Astrocyte of the spinal cord (primary cell): Measurements from ENCODE around the gene TNFRSF19.
A peak's percentile ranks its signal among the peaks of the same experiment; 100 is the strongest.
"Not testable (repeated sequence)": the region's sequence is repeated elsewhere in the genome, so short reads cannot be mapped to it uniquely, and the experiment has no call there.

Experiments
- DNase-seq: peaks from one replicate; pipeline ENCODE4 v3.0.0; 2011; ENCODE audit warnings: low read depth, low spot score
- H3K4me3 ChIP-seq: 2 replicates; pipeline ENCODE4 v1.5.1; 2011; ENCODE audit warnings: low read depth, mild to moderate bottlenecking, low read length, moderate library complexity
- in situ Hi-C: cut with HindIII; loops from 2 replicates; pipeline ENCODE4 v1.10.0; 2017; ENCODE audit warnings: low sequenced_read_pairs
- TF ChIP-seq, protein P1 (sequence below): IDR thresholded peaks from 2 replicates; pipeline ENCODE4 v1.5.1; 2012; ENCODE audit warnings: low read depth, mild to moderate bottlenecking, low read length, inconsistent platforms

TNFRSF19 gene

DNA sequence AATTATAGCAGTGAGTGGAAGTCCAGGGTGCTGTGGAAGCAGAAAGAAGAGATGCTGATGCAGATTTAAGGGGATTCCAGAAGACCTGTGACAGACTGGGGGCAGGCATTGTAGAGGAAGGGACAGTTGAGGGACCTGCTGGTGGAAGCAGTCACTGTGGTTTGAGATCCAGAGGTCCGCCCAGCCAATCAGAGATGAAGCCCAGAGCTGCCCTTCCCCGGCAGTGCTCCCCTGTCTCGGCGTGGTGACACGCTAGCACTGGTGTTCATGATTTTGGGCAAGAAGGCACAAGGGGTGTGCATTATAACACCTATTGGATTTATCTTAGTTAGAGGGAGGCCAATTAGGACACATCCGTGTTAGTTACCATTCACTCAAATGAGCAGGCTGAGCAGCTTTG, 16.1 kb downstream of the TNFRSF19 start:
- H3K4me3 ChIP-seq = no peak overlapping the region
- TF ChIP-seq, protein P1, sequence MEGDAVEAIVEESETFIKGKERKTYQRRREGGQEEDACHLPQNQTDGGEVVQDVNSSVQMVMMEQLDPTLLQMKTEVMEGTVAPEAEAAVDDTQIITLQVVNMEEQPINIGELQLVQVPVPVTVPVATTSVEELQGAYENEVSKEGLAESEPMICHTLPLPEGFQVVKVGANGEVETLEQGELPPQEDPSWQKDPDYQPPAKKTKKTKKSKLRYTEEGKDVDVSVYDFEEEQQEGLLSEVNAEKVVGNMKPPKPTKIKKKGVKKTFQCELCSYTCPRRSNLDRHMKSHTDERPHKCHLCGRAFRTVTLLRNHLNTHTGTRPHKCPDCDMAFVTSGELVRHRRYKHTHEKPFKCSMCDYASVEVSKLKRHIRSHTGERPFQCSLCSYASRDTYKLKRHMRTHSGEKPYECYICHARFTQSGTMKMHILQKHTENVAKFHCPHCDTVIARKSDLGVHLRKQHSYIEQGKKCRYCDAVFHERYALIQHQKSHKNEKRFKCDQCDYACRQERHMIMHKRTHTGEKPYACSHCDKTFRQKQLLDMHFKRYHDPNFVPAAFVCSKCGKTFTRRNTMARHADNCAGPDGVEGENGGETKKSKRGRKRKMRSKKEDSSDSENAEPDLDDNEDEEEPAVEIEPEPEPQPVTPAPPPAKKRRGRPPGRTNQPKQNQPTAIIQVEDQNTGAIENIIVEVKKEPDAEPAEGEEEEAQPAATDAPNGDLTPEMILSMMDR = no peak
- in situ Hi-C loops = no loop called here
- DNase-seq = no peak

GRCh38 chr13:23588666-23589065, 18.5 kb downstream of the TNFRSF19 start:
- DNase-seq = no peak
- no peak overlapping the region for H3K4me3 ChIP-seq
- TF ChIP-seq, protein P1 = no peak
- in situ Hi-C loops = no loop called here

- in situ Hi-C loops = no loop called here
- no peak overlapping the region for H3K4me3 ChIP-seq
- DNase-seq = no peak
- TF ChIP-seq, protein P1 = no peak
Observed at GRCh38 chr13:23592596-23592995, 22.4 kb downstream of the TNFRSF19 start.

GRCh38 chr13:23593148-23593547, 22.9 kb downstream of the TNFRSF19 start:
- no peak for DNase-seq
- TF ChIP-seq, protein P1 = no peak
- no peak overlapping the region for H3K4me3 ChIP-seq
- in situ Hi-C loops = no loop called here

DNA sequence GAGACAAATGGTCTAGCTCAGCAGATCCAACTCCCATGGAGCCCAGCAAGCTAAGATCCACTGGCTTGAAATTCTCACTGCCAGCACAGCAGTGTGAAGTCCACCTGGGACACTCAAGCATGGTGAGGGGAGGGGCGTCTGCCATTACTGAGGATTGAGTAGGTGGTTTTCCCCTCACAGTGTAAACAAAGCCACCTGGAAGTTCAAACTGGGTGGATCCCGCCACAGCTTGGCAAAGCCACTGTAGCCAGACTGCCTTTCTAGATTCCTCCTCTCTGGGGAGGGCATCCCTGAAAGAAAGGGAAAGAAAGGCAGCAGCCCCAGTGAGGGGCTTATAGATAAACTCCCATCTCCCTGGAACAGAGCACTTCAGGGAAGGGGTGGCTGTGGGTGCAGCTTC, 24.1 kb downstream of the TNFRSF19 start:
- H3K4me3 ChIP-seq, in situ Hi-C loops, DNase-seq: not testable (repeated sequence)

DNA sequence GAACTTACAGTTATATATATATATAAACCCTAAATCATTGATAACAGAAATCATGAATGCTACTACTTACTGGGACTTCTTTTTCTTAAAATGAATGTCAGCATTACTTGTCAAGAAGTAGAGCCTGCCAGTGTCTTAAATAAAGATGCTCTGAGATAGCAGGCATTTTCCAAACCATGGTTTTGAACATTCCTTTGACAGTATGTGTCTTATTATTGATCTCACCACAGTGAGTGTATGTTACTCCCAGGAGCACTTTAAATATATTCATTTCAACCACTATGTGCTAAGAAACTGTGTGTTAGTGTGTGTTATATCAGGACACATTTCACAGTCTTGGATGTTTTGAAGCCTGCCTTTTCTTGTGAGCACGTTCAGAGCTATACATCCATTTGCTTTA, 28.2 kb downstream of the TNFRSF19 start:
- DNase-seq = peak; percentile 49
- in situ Hi-C loops = no loop called here

DNA sequence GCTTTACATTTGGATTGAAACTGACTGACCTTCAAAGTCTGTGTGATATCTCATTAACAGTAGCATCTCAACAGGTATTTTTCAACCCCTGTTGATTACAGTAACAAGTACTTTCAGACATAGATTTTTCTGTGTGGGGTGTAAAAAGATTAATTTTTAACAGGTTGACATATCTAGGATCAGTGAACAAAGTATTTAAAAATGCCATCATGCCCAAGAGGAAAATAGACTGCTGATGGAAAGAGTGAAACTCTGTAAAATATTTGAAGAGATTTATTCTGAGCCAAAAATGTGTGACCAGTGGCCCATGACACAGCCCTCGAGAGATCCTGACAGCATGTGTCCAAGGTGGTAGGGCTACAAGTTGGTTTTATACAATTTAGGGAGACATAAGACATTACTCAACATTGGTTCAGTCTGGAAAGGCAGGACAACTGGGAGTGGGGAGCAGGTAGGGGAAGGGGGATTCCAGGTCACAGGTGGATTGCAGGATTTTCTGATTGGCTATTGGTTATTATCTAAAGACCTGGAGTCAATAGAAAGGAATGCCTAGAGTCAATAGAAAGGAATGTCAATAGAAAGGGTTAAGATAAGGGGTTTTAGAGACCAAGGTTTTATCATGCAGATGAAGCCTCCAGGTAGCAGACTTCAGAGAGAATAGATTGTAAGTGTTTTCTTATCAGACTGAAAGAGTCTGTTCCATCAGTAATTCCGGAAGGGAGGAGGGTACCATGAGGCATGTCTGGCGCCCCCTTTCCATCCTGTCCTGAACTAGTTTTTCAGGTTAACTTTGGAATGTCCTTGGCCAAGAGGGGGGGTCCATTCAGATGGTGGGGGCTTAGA, 29.1 kb downstream of the TNFRSF19 start:
- in situ Hi-C loops = no loop called here
- TF ChIP-seq, protein P1 = peak; percentile 2
- no peak for DNase-seq
- no peak overlapping the region for H3K4me3 ChIP-seq

More for the DNA sequence above, 28.2 kb downstream of the TNFRSF19 start:
- H3K4me3 ChIP-seq = no peak overlapping the region
- TF ChIP-seq, protein P1 = no peak
